Bronchial epithelial cell (primary cell): ENCODE results near the gene XRN1. TPM values are rescaled to one million over a fixed set of nuclear protein-coding genes. Genes with fewer than 3 reads are reported as not detected.
A peak's percentile ranks its signal among the peaks of the same experiment; 100 is the strongest.
"Not testable (repeated sequence)": the region's sequence is repeated elsewhere in the genome, so short reads cannot be mapped to it uniquely, and the experiment has no call there.

ENCODE experiments used
- DNase-seq: peaks from one replicate; pipeline ENCODE4 v3.0.0-alpha.2; 2010; ENCODE audit warnings: low read depth
- FAIRE-seq: peaks from 2 replicates; lab custom pipeline; 2011; peaks lifted over from hg19 to GRCh38; lab: Jason Lieb, UNC
- H3K27me3 ChIP-seq: 2 replicates; pipeline ENCODE4 v1.5.1; 2011; ENCODE audit warnings: low read length; ENCODE audit not compliant: control insufficient read depth, insufficient read depth
- H3K36me3 ChIP-seq: 2 replicates; pipeline ENCODE4 v1.5.1; 2011; ENCODE audit warnings: low read length; ENCODE audit not compliant: control insufficient read depth, insufficient read depth
- H3K4me3 ChIP-seq: 2 replicates; pipeline ENCODE4 v1.5.1; 2011; ENCODE audit warnings: mild to moderate bottlenecking, low read depth, low read length, control low read depth
- total RNA-seq: library from RNA; depleted of rRNA; stranded (reverse); fragments of >200 nt; gene quantifications from 2 replicates; pipeline ENCODE4 v1.2.1, GENCODE V29; 2014
- TF ChIP-seq, protein P1 (sequence below): IDR thresholded peaks from 2 replicates; pipeline ENCODE4 v1.5.1; 2011; ENCODE audit warnings: mild to moderate bottlenecking, moderate library complexity, low read length, control low read depth, inconsistent platforms; ENCODE audit not compliant: insufficient read depth, severe bottlenecking

The XRN1 gene
- total RNA-seq, 1 donor from 2014 or later: 15.0 TPM

DNA sequence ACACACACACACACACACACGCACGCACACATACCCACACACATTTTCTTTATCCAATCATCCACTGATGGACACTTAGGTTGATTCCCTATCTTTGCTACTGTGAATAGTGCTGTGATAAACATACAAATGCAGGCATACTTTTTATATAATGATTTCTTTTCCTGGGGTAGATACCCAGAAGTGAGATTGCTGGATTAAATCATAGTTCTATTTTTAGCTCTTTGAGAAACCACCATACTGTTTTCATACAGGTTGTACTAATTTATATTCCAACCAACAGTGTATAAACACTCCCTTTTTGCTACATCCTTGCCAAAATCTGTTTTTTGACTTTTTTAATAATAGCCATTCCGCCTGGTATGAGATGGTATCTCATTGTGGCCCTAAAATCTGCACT lies 127.9 kb downstream of the XRN1 start:
- H3K27me3 ChIP-seq: no peaks in the 10 kb centered on the region
- H3K36me3 ChIP-seq: no peaks in the 10 kb centered on the region
- TF ChIP-seq, protein P1, sequence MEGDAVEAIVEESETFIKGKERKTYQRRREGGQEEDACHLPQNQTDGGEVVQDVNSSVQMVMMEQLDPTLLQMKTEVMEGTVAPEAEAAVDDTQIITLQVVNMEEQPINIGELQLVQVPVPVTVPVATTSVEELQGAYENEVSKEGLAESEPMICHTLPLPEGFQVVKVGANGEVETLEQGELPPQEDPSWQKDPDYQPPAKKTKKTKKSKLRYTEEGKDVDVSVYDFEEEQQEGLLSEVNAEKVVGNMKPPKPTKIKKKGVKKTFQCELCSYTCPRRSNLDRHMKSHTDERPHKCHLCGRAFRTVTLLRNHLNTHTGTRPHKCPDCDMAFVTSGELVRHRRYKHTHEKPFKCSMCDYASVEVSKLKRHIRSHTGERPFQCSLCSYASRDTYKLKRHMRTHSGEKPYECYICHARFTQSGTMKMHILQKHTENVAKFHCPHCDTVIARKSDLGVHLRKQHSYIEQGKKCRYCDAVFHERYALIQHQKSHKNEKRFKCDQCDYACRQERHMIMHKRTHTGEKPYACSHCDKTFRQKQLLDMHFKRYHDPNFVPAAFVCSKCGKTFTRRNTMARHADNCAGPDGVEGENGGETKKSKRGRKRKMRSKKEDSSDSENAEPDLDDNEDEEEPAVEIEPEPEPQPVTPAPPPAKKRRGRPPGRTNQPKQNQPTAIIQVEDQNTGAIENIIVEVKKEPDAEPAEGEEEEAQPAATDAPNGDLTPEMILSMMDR: no peak
- DNase-seq: no peak
- no peak for FAIRE-seq
- H3K4me3 ChIP-seq: no peak overlapping the region

DNA sequence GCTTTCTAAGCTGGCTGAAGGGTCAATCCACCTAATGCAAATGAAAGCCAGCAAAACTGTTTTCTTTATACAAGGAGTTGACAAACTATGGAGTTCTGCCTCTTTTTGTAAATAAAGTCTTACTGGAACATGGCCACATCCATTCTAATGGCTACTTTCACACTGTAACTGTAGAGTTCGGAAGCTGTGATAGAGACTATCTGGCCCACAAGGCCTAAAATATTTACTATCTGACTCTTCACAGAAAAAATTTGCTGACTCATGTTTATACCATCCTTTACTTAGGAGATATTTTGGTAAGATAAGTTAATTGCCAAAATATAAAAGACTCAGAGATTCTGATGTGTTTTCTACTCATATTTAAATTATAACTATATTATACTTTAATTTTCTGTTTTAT lies 128.7 kb downstream of the XRN1 start:
- no peak for FAIRE-seq
- H3K4me3 ChIP-seq: no peak overlapping the region
- H3K27me3 ChIP-seq: no peaks in the 10 kb centered on the region
- peak; percentile 14 for DNase-seq
- TF ChIP-seq, protein P1: no peak
- no peaks in the 10 kb centered on the region for H3K36me3 ChIP-seq

DNA sequence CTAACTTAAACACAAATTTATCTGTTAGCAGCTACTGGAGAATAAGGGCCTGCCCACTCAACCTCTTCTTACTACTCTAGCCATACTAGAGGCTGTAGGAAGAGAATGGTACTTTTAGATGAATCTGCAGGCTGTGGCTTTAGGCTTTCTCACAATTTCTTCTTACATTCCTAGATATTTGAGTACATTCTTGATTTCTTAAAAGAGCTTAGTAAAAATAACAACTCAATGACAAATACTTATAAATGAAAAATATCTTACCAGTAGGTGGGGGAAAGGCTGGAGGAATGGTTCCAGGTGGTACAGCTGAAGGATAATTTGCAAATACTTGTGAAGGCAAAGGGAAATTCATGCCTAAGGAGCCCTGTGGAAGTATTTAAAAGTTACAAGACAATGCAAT lies 129.5 kb downstream of the XRN1 start:
- Histone ChIP-seq H3K27me3 (no peaks in the 10 kb centered on the region), H3K4me3 (no peak overlapping the region), H3K36me3 (no peaks in the 10 kb centered on the region)
- no peak for DNase-seq
- TF ChIP-seq, protein P1: no peak
- FAIRE-seq: no peak

DNA sequence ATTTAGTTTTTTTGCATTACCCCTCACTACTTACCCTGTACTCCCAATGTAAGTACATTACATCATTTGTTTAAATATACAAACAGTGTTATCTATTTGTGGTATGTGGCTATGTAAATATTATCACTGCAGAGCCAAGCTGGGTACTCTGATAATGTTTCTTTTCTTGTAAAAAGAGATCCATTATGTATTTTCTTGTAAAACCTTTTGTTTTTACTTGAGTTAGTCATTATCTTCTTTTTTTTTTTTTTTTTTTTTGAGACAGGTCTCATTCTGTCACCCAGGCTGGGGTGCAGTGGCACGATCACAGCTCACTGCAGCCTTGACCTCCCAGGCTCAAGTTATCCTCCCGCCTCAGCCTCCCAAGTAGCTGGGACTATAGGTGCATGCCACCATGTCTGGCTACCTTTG lies 131.9 kb downstream of the XRN1 start:
- H3K27me3 ChIP-seq, H3K36me3 ChIP-seq, H3K4me3 ChIP-seq, DNase-seq, FAIRE-seq: not testable (repeated sequence)

DNA sequence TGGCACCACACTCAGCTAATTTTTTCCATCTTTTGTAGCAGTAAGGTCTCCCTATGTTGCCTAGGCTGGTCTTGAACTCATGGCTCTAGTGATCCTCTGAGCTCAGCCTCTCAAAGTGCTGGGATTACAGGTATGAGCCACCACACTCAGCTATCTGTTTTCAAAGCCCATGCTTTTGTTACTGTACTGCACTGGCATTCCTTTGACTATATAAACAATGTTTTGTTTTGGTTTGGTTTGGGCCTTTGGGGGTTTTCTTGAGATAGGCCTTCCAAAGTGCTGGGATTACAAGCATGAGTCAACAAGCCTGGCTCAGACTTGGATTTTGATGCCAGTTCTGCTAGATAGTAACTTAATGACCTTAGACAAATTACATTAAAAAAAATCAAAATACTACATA lies 132.8 kb downstream of the XRN1 start:
- no peaks in the 10 kb centered on the region for H3K27me3 ChIP-seq
- no peaks in the 10 kb centered on the region for H3K36me3 ChIP-seq
- H3K4me3 ChIP-seq: no peak overlapping the region
- FAIRE-seq: no peak
- TF ChIP-seq, protein P1: no peak
- DNase-seq: peak; percentile 4

DNA sequence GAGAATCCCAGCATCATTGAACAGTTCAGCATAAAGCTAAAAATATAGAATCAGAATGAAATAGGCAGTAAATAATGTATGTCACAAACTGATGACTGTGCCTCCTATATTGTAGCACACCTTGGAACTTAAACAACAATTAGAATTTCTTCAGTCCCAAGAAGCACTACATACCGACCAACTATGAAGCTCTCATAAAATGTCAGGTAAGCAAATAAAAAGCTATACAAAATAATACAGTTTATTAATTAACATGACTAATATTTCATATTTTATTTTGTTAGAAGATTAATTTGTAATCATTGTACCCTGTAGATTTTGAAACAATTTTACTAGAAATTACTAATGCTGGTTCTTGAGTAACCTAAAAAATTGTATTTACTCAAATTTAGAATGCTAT lies 137.4 kb downstream of the XRN1 start:
- Histone ChIP-seq H3K27me3 (no peaks in the 10 kb centered on the region), H3K4me3 (no peak overlapping the region), H3K36me3 (no peaks in the 10 kb centered on the region)
- no peak for DNase-seq
- TF ChIP-seq, protein P1: no peak
- FAIRE-seq: no peak

DNA sequence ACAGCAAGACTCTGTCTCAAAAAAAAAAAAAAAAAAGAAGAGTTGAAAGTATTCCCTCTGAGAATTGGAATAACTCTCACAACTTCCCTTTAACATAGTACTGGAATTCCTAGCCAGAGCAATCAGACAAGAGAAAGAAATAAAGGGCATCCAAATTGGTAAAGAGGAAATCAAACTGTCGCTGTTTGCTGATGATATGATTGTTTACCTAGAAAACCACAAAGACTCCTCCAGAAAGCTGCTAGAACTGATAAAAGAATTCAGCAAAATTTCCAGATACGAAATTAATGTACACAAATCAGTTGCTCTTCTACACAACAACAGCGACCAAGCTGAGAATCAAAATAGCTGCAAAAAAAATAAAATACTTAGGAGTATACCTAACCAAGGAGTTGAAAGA lies 145.0 kb downstream of the XRN1 start:
- not testable (repeated sequence) for H3K4me3 ChIP-seq

More for the DNA sequence above, 145.0 kb downstream of the XRN1 start:
- not testable (repeated sequence) for FAIRE-seq, H3K27me3 ChIP-seq, H3K36me3 ChIP-seq, DNase-seq
